ENCODE data around the gene SPANXN4.

Gene SPANXN4

DNA sequence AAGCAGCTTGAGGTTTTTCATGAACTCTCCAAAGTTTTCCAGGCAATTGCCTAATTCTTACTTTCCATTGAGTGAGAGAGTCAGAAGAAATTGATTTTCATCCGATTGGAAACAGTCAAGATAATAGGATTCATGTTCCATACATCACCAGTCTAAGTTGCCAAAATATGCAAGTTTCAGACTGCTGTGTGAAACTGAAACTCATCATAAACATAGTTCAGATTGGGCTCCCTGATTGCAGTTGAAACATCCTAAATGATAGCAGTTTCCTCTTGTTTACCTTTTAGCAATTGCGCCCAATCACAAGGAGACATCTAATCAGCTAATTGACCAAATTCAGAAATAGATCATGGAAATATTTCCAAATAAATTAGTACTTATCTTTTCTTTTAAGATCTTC is 56.8 kb downstream of the SPANXN4 start:
- Histone ChIP-seq H3K4me3 (ENCODE audit: low read length) (no peak overlapping the region), H2AFZ (ENCODE audit: low read depth, low read length) (no peak overlapping the region), H3K9me3 (ENCODE audit: low read length) (no peaks in the 10 kb centered on the region), H3K4me1 (ENCODE audit: insufficient read depth, low read length) (no peaks in the 10 kb centered on the region), H3K36me3 (ENCODE audit: insufficient read depth, low read length) (no peaks in the 10 kb centered on the region), H3K27me3 (ENCODE audit: insufficient read depth, low read length) (no peaks in the 10 kb centered on the region)

All from neuron (in vitro differentiated cells).